ENCODE results near the gene HOXC11. TPM values are rescaled to one million over a fixed set of nuclear protein-coding genes. Genes with fewer than 3 reads are reported as not detected.

Gene HOXC11
- total and polyA plus RNA-seq, 7 donors = not detected

- no peaks in the 10 kb centered on the region for H3K36me3 ChIP-seq
- TF ChIP-seq EP300 (IDR thresholded peaks at IDR 0.05) (no peak), CTCF (IDR thresholded peaks at IDR 0.05) (no peak), POLR2A (IDR thresholded peaks at IDR 0.05) (no peak), POLR2AphosphoS5 (IDR thresholded peaks at IDR 0.05) (no peak)
- H3K4me1 ChIP-seq = peaks cover 0 to 30% (median 26%) of the 10 kb centered on the region in 4 donors
- intact Hi-C loops (cut with DNase I) = no loop called here
- H3K4me3 ChIP-seq = peak overlapping the region in 1 of 4 donors; percentile 26
- DNase-seq = no peak
- H3K27me3 ChIP-seq = peaks cover 83 to 100% (median 100%) of the 10 kb centered on the region in 3 donors
- no peaks in the 10 kb centered on the region for H3K9me3 ChIP-seq
- 10 to 22% methylated on average over 31 of the region's 31 CpGs for WGBS, 2 donors
- no peak overlapping the region for H3K27ac ChIP-seq
These were observed 2.7 kb downstream of the HOXC11 start for GRCh38 chr12:53975479-53976152.

- Histone ChIP-seq H3K9me3 (no peaks in the 10 kb centered on the region), H3K27me3 (peaks cover 80 to 100% (median 99%) of the 10 kb centered on the region in 3 donors), H3K27ac (no peak overlapping the region), H3K36me3 (no peaks in the 10 kb centered on the region), H3K4me1 (peaks cover 0 to 30% (median 26%) of the 10 kb centered on the region in 4 donors), H3K4me3 (no peak overlapping the region)
- 20 to 43% methylated on average over 21 of the region's 21 CpGs for WGBS, 2 donors
- no peak for TF ChIP-seq POLR2AphosphoS5 (IDR thresholded peaks at IDR 0.05)
- no peak for TF ChIP-seq POLR2A (IDR thresholded peaks at IDR 0.05)
- no peak for TF ChIP-seq CTCF (IDR thresholded peaks at IDR 0.05)
- TF ChIP-seq EP300 (IDR thresholded peaks at IDR 0.05) = no peak
- no peak for DNase-seq
- intact Hi-C loops (cut with DNase I) = no loop called here
These were observed 3.4 kb downstream of the HOXC11 start for GRCh38 chr12:53976172-53976822.

- TF ChIP-seq POLR2AphosphoS5 (IDR thresholded peaks at IDR 0.05) (no peak), POLR2A (IDR thresholded peaks at IDR 0.05) (no peak), CTCF (IDR thresholded peaks at IDR 0.05) (no peak), EP300 (IDR thresholded peaks at IDR 0.05) (no peak)
- DNase-seq = no peak
- H3K27me3 ChIP-seq = peaks cover 78 to 100% (median 99%) of the 10 kb centered on the region in 3 donors
- H3K4me3 ChIP-seq = no peak overlapping the region
- H3K27ac ChIP-seq = no peak overlapping the region
- H3K4me1 ChIP-seq = peaks cover 0 to 30% (median 26%) of the 10 kb centered on the region in 4 donors
- WGBS, 2 donors = 17 to 34% methylated on average over 9 of the region's 9 CpGs
- H3K9me3 ChIP-seq = no peaks in the 10 kb centered on the region
- H3K36me3 ChIP-seq = no peaks in the 10 kb centered on the region
- intact Hi-C loops (cut with DNase I) = no loop called here
These were observed 4.1 kb downstream of the HOXC11 start for GRCh38 chr12:53976823-53977595.

GRCh38 chr12:53977596-53978445, 4.9 kb downstream of the HOXC11 start:
- H3K9me3 ChIP-seq = no peaks in the 10 kb centered on the region
- no peaks in the 10 kb centered on the region for H3K36me3 ChIP-seq
- H3K4me3 ChIP-seq = no peak overlapping the region
- WGBS, 2 donors = 3 to 5% methylated on average over 11 of the region's 11 CpGs
- H3K27ac ChIP-seq = no peak overlapping the region
- intact Hi-C loops (cut with DNase I) = no loop called here
- TF ChIP-seq POLR2AphosphoS5 (IDR thresholded peaks at IDR 0.05) (no peak), POLR2A (IDR thresholded peaks at IDR 0.05) (no peak), CTCF (IDR thresholded peaks at IDR 0.05) (no peak), EP300 (IDR thresholded peaks at IDR 0.05) (no peak)
- peaks cover 0 to 30% (median 26%) of the 10 kb centered on the region in 4 donors for H3K4me1 ChIP-seq
- no peak for DNase-seq
- H3K27me3 ChIP-seq = peaks cover 78 to 100% (median 99%) of the 10 kb centered on the region in 3 donors

Measured in sigmoid colon (tissue), 7 donors.